ENCODE measurements around the gene NUPR1. TPM values are rescaled to one million over a fixed set of nuclear protein-coding genes. Genes with fewer than 3 reads are reported as not detected.
"Not testable (repeated sequence)": the region's sequence is repeated elsewhere in the genome, so short reads cannot be mapped to it uniquely, and the experiment has no call there.

NUPR1 gene
- total RNA-seq, 3 donors from 2014 or later (not counting 1 experiment from before 2014, with no cell fraction given) = not detected

- H3K4me1 Mint-ChIP-seq = peaks cover under 1% of the 10 kb centered on the region in 2 donors
- H3K27ac Mint-ChIP-seq = no peak overlapping the region
- Histone ChIP-seq H3K27ac (ENCODE audit: low read length) (no peak overlapping the region), H3K4me3 (ENCODE audit: low read length) (no peak overlapping the region), H3K27me3 (ENCODE audit: control insufficient read depth, insufficient read depth, low read length) (no peaks in the 10 kb centered on the region), H3K36me3 (ENCODE audit: control insufficient read depth, insufficient read depth, low read length) (no peaks in the 10 kb centered on the region), H3K9me3 (ENCODE audit: control insufficient read depth, insufficient read depth, low read length) (no peaks in the 10 kb centered on the region), H3K4me1 (ENCODE audit: control insufficient read depth, insufficient read depth, low read length) (peaks cover 2% of the 10 kb centered on the region)
- no peaks in the 10 kb centered on the region for H3K27me3 Mint-ChIP-seq (ENCODE audit: low read depth in 2 of 2)
- H3K9me3 Mint-ChIP-seq = no peaks in the 10 kb centered on the region
- ATAC-seq (no peak), DNase-seq (no peak)
- intact Hi-C loops (cut with micrococcal nuclease) = no loop called here
- H3K36me3 Mint-ChIP-seq = no peaks in the 10 kb centered on the region
- no peak for TF ChIP-seq CTCF (IDR thresholded peaks at IDR 0.05)
- H3K4me3 Mint-ChIP-seq = no peak overlapping the region
These were observed 9.7 kb downstream of the NUPR1 start for GRCh38 chr16:28529124-28529523.

- 94% methylated on average over 5 of the region's 5 CpGs for WGBS (ENCODE audit: insufficient coverage)
- DNase-seq (no peak), ATAC-seq (no peak)
- Mint-ChIP-seq H3K27me3 (ENCODE audit: low read depth in 2 of 2) (no peaks in the 10 kb centered on the region), H3K4me3 (no peak overlapping the region), H3K9me3 (no peaks in the 10 kb centered on the region), H3K36me3 (no peaks in the 10 kb centered on the region), H3K4me1 (no peaks in the 10 kb centered on the region), H3K27ac (no peak overlapping the region)
- no peaks in the 10 kb centered on the region for H3K4me1 ChIP-seq (ENCODE audit: control insufficient read depth, insufficient read depth, low read length)
- no peaks in the 10 kb centered on the region for H3K36me3 ChIP-seq (ENCODE audit: control insufficient read depth, insufficient read depth, low read length)
- H3K27me3 ChIP-seq (ENCODE audit: control insufficient read depth, insufficient read depth, low read length) = no peaks in the 10 kb centered on the region
- no peaks in the 10 kb centered on the region for H3K9me3 ChIP-seq (ENCODE audit: control insufficient read depth, insufficient read depth, low read length)
- H3K4me3 ChIP-seq (ENCODE audit: low read length) = no peak overlapping the region
- H3K27ac ChIP-seq (ENCODE audit: low read length) = no peak overlapping the region
- no peak for TF ChIP-seq CTCF (IDR thresholded peaks at IDR 0.05)
- intact Hi-C loops (cut with micrococcal nuclease) = no loop called here
These were observed 10.3 kb downstream of the NUPR1 start for GRCh38 chr16:28528463-28528867.

GRCh38 chr16:28527985-28528384 lies 10.8 kb downstream of the NUPR1 start:
- no peak for DNase-seq
- no peak for TF ChIP-seq CTCF (IDR thresholded peaks at IDR 0.05)
- no peaks in the 10 kb centered on the region for H3K4me1 Mint-ChIP-seq
- H3K27me3 ChIP-seq (ENCODE audit: control insufficient read depth, insufficient read depth, low read length) = no peaks in the 10 kb centered on the region
- H3K27me3 Mint-ChIP-seq (ENCODE audit: low read depth in 2 of 2) = no peaks in the 10 kb centered on the region
- no peak for ATAC-seq
- no peak overlapping the region for H3K4me3 ChIP-seq (ENCODE audit: low read length)
- no peak overlapping the region for H3K27ac ChIP-seq (ENCODE audit: low read length)
- 100% methylated on average over 3 of the region's 5 CpGs for WGBS (ENCODE audit: insufficient coverage)
- no peak overlapping the region for H3K4me3 Mint-ChIP-seq
- no peaks in the 10 kb centered on the region for H3K36me3 ChIP-seq (ENCODE audit: control insufficient read depth, insufficient read depth, low read length)
- H3K36me3 Mint-ChIP-seq = no peaks in the 10 kb centered on the region
- intact Hi-C loops (cut with micrococcal nuclease) = no loop called here
- H3K9me3 Mint-ChIP-seq = no peaks in the 10 kb centered on the region
- no peak overlapping the region for H3K27ac Mint-ChIP-seq
- no peaks in the 10 kb centered on the region for H3K4me1 ChIP-seq (ENCODE audit: control insufficient read depth, insufficient read depth, low read length)
- no peaks in the 10 kb centered on the region for H3K9me3 ChIP-seq (ENCODE audit: control insufficient read depth, insufficient read depth, low read length)

- H3K4me1 ChIP-seq (ENCODE audit: control insufficient read depth, insufficient read depth, low read length); H3K27me3 ChIP-seq (ENCODE audit: control insufficient read depth, insufficient read depth, low read length); DNase-seq; H3K4me3 Mint-ChIP-seq; H3K27ac Mint-ChIP-seq; H3K9me3 Mint-ChIP-seq; H3K27ac ChIP-seq (ENCODE audit: low read length); H3K4me1 Mint-ChIP-seq; H3K27me3 Mint-ChIP-seq (ENCODE audit: low read depth in 2 of 2); H3K36me3 ChIP-seq (ENCODE audit: control insufficient read depth, insufficient read depth, low read length); intact Hi-C loops (cut with micrococcal nuclease); H3K4me3 ChIP-seq (ENCODE audit: low read length); H3K9me3 ChIP-seq (ENCODE audit: control insufficient read depth, insufficient read depth, low read length); ATAC-seq; H3K36me3 Mint-ChIP-seq: not testable (repeated sequence)
- 88% methylated on average over 7 of the region's 7 CpGs for WGBS (ENCODE audit: insufficient coverage)
These were observed 11.5 kb downstream of the NUPR1 start for GRCh38 chr16:28527100-28527785.
